HCT116 (cell line): Measurements from ENCODE around the gene PRR7. TPM values are rescaled to one million over a fixed set of nuclear protein-coding genes. Genes with fewer than 3 reads are reported as not detected.
A peak's percentile ranks its signal among the peaks of the same experiment; 100 is the strongest.

Experiments used
- ATAC-seq: fragments of 200-7000 bp; cut with Tn5 transposase; 2 replicates; pipeline ENCODE4 v1.9.1; 2020; ENCODE audit warnings: mild to moderate bottlenecking, moderate library complexity
- BruUV-seq: library from RNA; stranded (reverse); fragments of 400-500 nt; replicated peaks from 2 replicates; lab custom pipeline; 2021; lab: Mats Ljungman, UMichigan
- CTCF ChIA-PET: fragments of 300-600 bp; sonication (Branson Sonifier 250); formaldehyde crosslinking; loops from one replicate; lab custom pipeline; 2021; ENCODE audit warnings: antibody characterized with exemption; lab: Charles Lee
- POLR2A ChIA-PET: fragments of 300-600, 350-600 bp; sonication (Branson Sonifier 250); formaldehyde crosslinking; loops from one replicate; lab custom pipeline; 2021; ENCODE audit warnings: antibody characterized with exemption; lab: Charles Lee
- RAD21 ChIA-PET, 2 experiments: fragments of 300-600 bp; sonication (Branson Sonifier 250); formaldehyde crosslinking; loops; one replicate each; lab custom pipeline; 2023; ENCODE audit warnings: low total read pairs in 2 of 2; ENCODE audit not compliant: uncharacterized antibody in 2 of 2, unreplicated experiment in 2 of 2, low non-redundant PET in 1 of 2; lab: Charles Lee
- DNase-seq: peaks from one replicate; pipeline ENCODE4 v3.0.0-alpha.2; 2010; ENCODE audit warnings: low read depth, low spot score
- H2AFZ ChIP-seq: fragments of 200-600 bp; shearing (Covaris generic), sonication (generic); 2 replicates; pipeline ENCODE4 v1.6.1; 2017; ENCODE audit warnings: low read depth, mixed run types, mixed read lengths, antibody characterized with exemption, low read length; ENCODE audit not compliant: poor library complexity, severe bottlenecking
- H3K27ac ChIP-seq: 2 replicates; pipeline ENCODE4 v1.5.1; 2012; ENCODE audit warnings: low read depth, low read length
- H3K27me3 ChIP-seq: fragments of 200-600 bp; sonication (generic); 2 replicates; pipeline ENCODE4 v1.6.1; 2016; ENCODE audit warnings: mixed run types, low read length, mixed read lengths; ENCODE audit not compliant: insufficient read depth
- H3K36me3 ChIP-seq, 2 experiments: fragments of 200-500 bp in 1 of 2; fragments of 200-600 bp in 1 of 2; sonication (Bioruptor generic) in 1 of 2; sonication (generic) in 1 of 2; 2 replicates each; pipeline versions ENCODE4 v1.5.1 to v1.6.1; 2014 to 2016; ENCODE audit warnings: low read length in 2 of 2, inconsistent platforms in 1 of 2, mixed read lengths in 1 of 2, mixed run types in 1 of 2; ENCODE audit not compliant: insufficient read depth in 2 of 2, control insufficient read depth in 1 of 2
- H3K4me1 ChIP-seq, 2 experiments: fragments of 200-600 bp in 1 of 2; sonication (generic) in 1 of 2; 2 replicates each; pipeline versions ENCODE4 v1.5.1 to v1.6.1; 2012 to 2017; ENCODE audit warnings: low read length in 2 of 2, inconsistent platforms in 1 of 2, mild to moderate bottlenecking in 1 of 2, mixed read lengths in 1 of 2, mixed run types in 1 of 2, moderate library complexity in 1 of 2; ENCODE audit not compliant: insufficient read depth in 2 of 2, control insufficient read depth in 1 of 2
- H3K4me2 ChIP-seq: fragments of 200-600 bp; sonication (generic); 2 replicates; pipeline ENCODE4 v1.6.1; 2017; ENCODE audit warnings: mixed run types, low read length, mixed read lengths
- H3K4me3 ChIP-seq, 2 experiments: fragments of 200-600 bp in 1 of 2; sonication (generic) in 1 of 2; replicated peaks in 1 of 2; 2 replicates each; pipeline ENCODE4 v1.5.1; 2011 to 2016; ENCODE audit warnings: low read length in 2 of 2, control low read depth in 1 of 2, low read depth in 1 of 2, mild to moderate bottlenecking in 1 of 2, mixed read lengths in 1 of 2, mixed run types in 1 of 2
- H3K79me2 ChIP-seq: fragments of 200-600 bp; sonication (generic); 2 replicates; pipeline ENCODE4 v1.6.1; 2017; ENCODE audit warnings: mild to moderate bottlenecking, mixed run types, low read length, moderate library complexity, mixed read lengths; ENCODE audit not compliant: insufficient read depth
- H3K9ac ChIP-seq: fragments of 200-600 bp; sonication (generic); 2 replicates; pipeline ENCODE4 v1.6.1; 2016; ENCODE audit warnings: low read length, mixed read lengths
- H3K9me2 ChIP-seq: fragments of 200-600 bp; sonication (generic), shearing (Covaris generic); 2 replicates; pipeline ENCODE4 v1.6.1; 2017; ENCODE audit warnings: mixed run types, mild to moderate bottlenecking, moderate library complexity; ENCODE audit not compliant: insufficient read depth
- H3K9me3 ChIP-seq, 2 experiments: fragments of 200-500 bp in 1 of 2; fragments of 200-600 bp in 1 of 2; sonication (Bioruptor generic) in 1 of 2; sonication (generic) in 1 of 2; 2 replicates each; pipeline ENCODE4 v1.6.1; 2014 to 2017; ENCODE audit warnings: low read length in 2 of 2, mixed read lengths in 2 of 2, inconsistent platforms in 1 of 2, low read depth in 1 of 2, mild to moderate bottlenecking in 1 of 2, mixed run types in 1 of 2, moderate library complexity in 1 of 2; ENCODE audit not compliant: control insufficient read depth in 1 of 2, insufficient read depth in 1 of 2
- H4K20me1 ChIP-seq: fragments of 200-600 bp; sonication (generic), shearing (Covaris generic); 2 replicates; pipeline ENCODE4 v1.6.1; 2017; ENCODE audit warnings: mixed run types, mild to moderate bottlenecking, moderate library complexity; ENCODE audit not compliant: insufficient read depth
- CTCF ChIP-seq, 3 experiments: fragments of 200-600 bp in 1 of 3; sonication (generic) in 1 of 3; IDR thresholded peaks in 2 of 3; conservative IDR thresholded peaks in 1 of 3; 2 replicates each; pipeline ENCODE4 v1.5.1; 2012 to 2017; ENCODE audit warnings: low read depth in 2 of 3, low read length in 2 of 3, antibody characterized with exemption in 1 of 3, borderline replicate concordance in 1 of 3, control low read depth in 1 of 3, mild to moderate bottlenecking in 1 of 3, mixed read lengths in 1 of 3, mixed run types in 1 of 3, moderate library complexity in 1 of 3; ENCODE audit not compliant: insufficient read depth in 1 of 3
- ELF1 ChIP-seq: IDR thresholded peaks from 2 replicates; pipeline ENCODE4 v1.6.1; 2012; ENCODE audit warnings: low read depth, borderline replicate concordance
- EZH2 ChIP-seq: fragments of 200-600 bp; sonication (generic); IDR thresholded peaks from 2 replicates; pipeline ENCODE4 v1.6.1; 2017; ENCODE audit warnings: antibody characterized with exemption, mixed run types
- EZH2phosphoT487 ChIP-seq: fragments of 200-600 bp; IDR thresholded peaks from 2 replicates; pipeline ENCODE4 v1.6.1; 2018; ENCODE audit warnings: antibody characterized with exemption, borderline replicate concordance
- FOSL1 ChIP-seq: IDR thresholded peaks from 2 replicates; pipeline ENCODE4 v1.6.1; 2012; ENCODE audit warnings: low read depth
- RAD21 ChIP-seq: IDR thresholded peaks from 2 replicates; pipeline ENCODE4 v1.6.1; 2012; ENCODE audit warnings: low read depth, mild to moderate bottlenecking
- SP1 ChIP-seq: IDR thresholded peaks from 2 replicates; pipeline ENCODE4 v1.6.1; 2012; ENCODE audit warnings: low read depth
- ZBTB33 ChIP-seq: IDR thresholded peaks from 2 replicates; pipeline ENCODE4 v1.6.1; 2011; ENCODE audit warnings: mild to moderate bottlenecking, low read length, moderate library complexity; ENCODE audit not compliant: insufficient replicate concordance; ENCODE audit errors: extremely low read depth
- ZFX ChIP-seq: fragments of 450-650 bp; IDR thresholded peaks from 2 replicates; pipeline ENCODE4 v1.6.1; 2017
- ZNF274 ChIP-seq: fragments of 200-500 bp; sonication (Bioruptor generic); IDR thresholded peaks from 2 replicates; pipeline ENCODE4 v1.6.1; 2014; ENCODE audit warnings: mild to moderate bottlenecking, low read depth, low read length, inconsistent platforms
- intact Hi-C: fragments of 100-400 bp; cut with micrococcal nuclease; formaldehyde crosslinking; loops from 2 replicates; pipeline ENCODE4 v1.10.0; 2022
- total RNA-seq: library from RNA; stranded (reverse); gene quantifications from one replicate; pipeline ENCODE4 v1.2.1, GENCODE V29; 2021; ENCODE audit not compliant: unreplicated experiment
- TF ChIP-seq, protein P1 (sequence below): IDR thresholded peaks from 2 replicates; pipeline ENCODE4 v1.6.1; 2012
- TF ChIP-seq, protein P2 (sequence below): IDR thresholded peaks from 2 replicates; pipeline ENCODE4 v1.6.1; 2012

PRR7 gene
- total RNA-seq, 1 experiment from 2014 or later, result 39.9 TPM

GRCh38 chr5:177429248-177430040, 17.2 kb upstream of the PRR7 start:
- ChIA-PET CTCF (no interaction called here), POLR2A (no interaction called here), RAD21 (interaction anchor here in 1 of 2 experiments (0.7 to 0.8 kb wide), 2 partner anchors 34 to 40 kb away, joined by 3 read pairs; no protein-coding TSS in a partner anchor)
- ATAC-seq, result no peak
- Histone ChIP-seq H3K27ac (peak overlapping the region; percentile 25; the same call in 1 of the 2 replicates), H3K79me2 (peaks cover 39% of the 10 kb centered on the region), H4K20me1 (no peaks in the 10 kb centered on the region), H3K9me3 (no peaks in the 10 kb centered on the region), H3K27me3 (no peaks in the 10 kb centered on the region), H3K36me3 (peaks cover 12 to 29% of the 10 kb centered on the region in 2 experiments; a peak in 3 of 4 replicates), H3K4me1 (peaks cover 15 to 28% of the 10 kb centered on the region in 2 experiments), H3K9ac (no peak overlapping the region), H3K4me2 (no peak overlapping the region), H3K9me2 (no peaks in the 10 kb centered on the region), H2AFZ (no peak overlapping the region), H3K4me3 (no peak overlapping the region)
- DNase-seq, result no peak
- TF ChIP-seq EZH2phosphoT487, result no peak
- no TSS peak for BruUV-seq
- intact Hi-C loops, result no loop called here

DNA sequence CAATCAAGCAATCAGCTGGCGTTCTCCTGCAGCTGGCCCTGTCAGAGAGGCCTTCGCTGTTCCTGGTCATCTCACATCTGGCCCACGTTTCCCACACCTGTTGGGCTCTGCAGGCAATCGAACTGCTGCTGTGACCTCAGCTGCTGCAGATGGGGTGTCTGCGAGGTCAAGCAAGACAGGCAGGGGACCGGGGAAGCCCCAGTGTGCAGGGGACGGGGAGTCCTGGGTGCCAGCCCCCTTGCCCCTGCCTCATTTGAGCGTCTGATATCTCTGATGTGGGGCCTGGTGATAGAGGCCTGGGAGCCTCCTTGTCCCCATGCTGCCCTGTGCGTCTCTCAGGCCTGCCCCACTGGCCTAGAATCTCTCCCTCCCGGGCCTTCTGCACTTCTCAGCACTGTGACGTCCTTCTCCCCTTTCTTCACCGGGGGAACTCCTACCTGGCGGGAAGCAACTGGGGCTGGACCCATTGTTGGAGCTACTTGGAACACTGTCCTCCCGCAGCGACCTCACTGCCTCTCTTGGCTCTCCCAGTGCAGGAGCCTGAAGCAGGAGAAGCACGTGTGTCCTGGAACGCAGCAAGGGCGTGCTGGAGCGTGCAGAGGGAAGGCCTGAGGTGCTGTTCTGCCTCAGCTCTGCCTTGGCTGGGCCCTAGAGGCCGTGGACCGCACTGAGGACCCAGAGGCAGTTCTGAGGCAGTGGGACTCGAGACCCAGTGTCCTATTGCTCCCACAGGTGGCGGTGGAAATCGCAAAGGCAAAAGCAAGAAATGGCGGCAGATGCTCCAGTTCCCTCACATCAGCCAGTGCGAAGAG, 16.3 kb upstream of the PRR7 start:
- Histone ChIP-seq H3K9me3 (no peaks in the 10 kb centered on the region), H3K4me1 (peaks cover 11 to 24% of the 10 kb centered on the region in 2 experiments), H3K27me3 (no peaks in the 10 kb centered on the region), H2AFZ (no peak overlapping the region), H3K27ac (no peak overlapping the region), H3K79me2 (peaks cover 39% of the 10 kb centered on the region), H3K4me3 (no peak overlapping the region), H4K20me1 (no peaks in the 10 kb centered on the region), H3K36me3 (peaks cover 16 to 36% of the 10 kb centered on the region in 2 experiments; a peak in 3 of 4 replicates), H3K9ac (no peak overlapping the region), H3K4me2 (no peak overlapping the region), H3K9me2 (no peaks in the 10 kb centered on the region)
- CTCF ChIA-PET, result no interaction called here
- POLR2A ChIA-PET, result no interaction called here
- RAD21 ChIA-PET, result interaction anchor here in 1 of 2 experiments (0.8 kb wide), 1 partner anchor 41 kb away, joined by 3 read pairs; no protein-coding TSS in a partner anchor
- DNase-seq (no peak), ATAC-seq (no peak)
- intact Hi-C loops, result no loop called here
- BruUV-seq, result no TSS peak
- TF ChIP-seq SP1 (no peak), ZNF274 (no peak), RAD21 (no peak), ZFX (no peak), FOSL1 (no peak), ZBTB33 (no peak), EZH2 (no peak), ELF1 (no peak), CTCF (IDR thresholded peaks at IDR 0.05 in 2 of 3, conservative IDR thresholded peaks at IDR 0.05 in 1 of 3; ENCODE audit: borderline replicate concordance in 1 of 3, insufficient read depth in 1 of 3, low read depth in 2 of 3, low read length in 2 of 3) (no peak)
- TF ChIP-seq, protein P1, sequence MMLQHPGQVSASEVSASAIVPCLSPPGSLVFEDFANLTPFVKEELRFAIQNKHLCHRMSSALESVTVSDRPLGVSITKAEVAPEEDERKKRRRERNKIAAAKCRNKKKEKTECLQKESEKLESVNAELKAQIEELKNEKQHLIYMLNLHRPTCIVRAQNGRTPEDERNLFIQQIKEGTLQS, result no peak
- TF ChIP-seq, protein P2, sequence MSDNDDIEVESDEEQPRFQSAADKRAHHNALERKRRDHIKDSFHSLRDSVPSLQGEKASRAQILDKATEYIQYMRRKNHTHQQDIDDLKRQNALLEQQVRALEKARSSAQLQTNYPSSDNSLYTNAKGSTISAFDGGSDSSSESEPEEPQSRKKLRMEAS, result no peak
